ENCODE measurements around the gene AMBP.

Gene AMBP

GRCh38 chr9:114029311-114030170, 48.6 kb downstream of the AMBP start:
- no peak for DNase-seq

GRCh38 chr9:114028646-114029045, 49.5 kb downstream of the AMBP start:
- no peak for DNase-seq

- DNase-seq, result no peak
These were observed 50.1 kb downstream of the AMBP start for GRCh38 chr9:114027863-114028465.

GRCh38 chr9:114027159-114027862, 50.8 kb downstream of the AMBP start:
- no peak for DNase-seq

- DNase-seq, result no peak
These were observed 51.8 kb downstream of the AMBP start for GRCh38 chr9:114026335-114026734.

GRCh38 chr9:114025760-114026159, 52.3 kb downstream of the AMBP start:
- DNase-seq, result no peak

GRCh38 chr9:114025196-114025753, 52.8 kb downstream of the AMBP start:
- DNase-seq, result no peak

GRCh38 chr9:114023961-114024360, 54.1 kb downstream of the AMBP start:
- DNase-seq, result no peak

GRCh38 chr9:114021578-114021977, 56.5 kb downstream of the AMBP start:
- no peak for DNase-seq

GRCh38 chr9:114017741-114018715, 60.1 kb downstream of the AMBP start:
- DNase-seq, result no peak

- no peak for DNase-seq
These were observed 61.3 kb downstream of the AMBP start for GRCh38 chr9:114016629-114017423.

- no peak for DNase-seq
These were observed 62.0 kb downstream of the AMBP start for GRCh38 chr9:114016101-114016500.

GRCh38 chr9:114015607-114016006, 62.5 kb downstream of the AMBP start:
- no peak for DNase-seq

GRCh38 chr9:114014044-114014443, 64.1 kb downstream of the AMBP start:
- DNase-seq, result no peak

- no peak for DNase-seq
These were observed 66.0 kb downstream of the AMBP start for GRCh38 chr9:114012126-114012525.

- no peak for DNase-seq
These were observed 66.8 kb downstream of the AMBP start for GRCh38 chr9:114011313-114011712.

Measured in NCI-H510A treated with DMSO at 0.1 percent for 48 hours (cell line).